ENCODE data around the gene SNAP47.

DNA sequence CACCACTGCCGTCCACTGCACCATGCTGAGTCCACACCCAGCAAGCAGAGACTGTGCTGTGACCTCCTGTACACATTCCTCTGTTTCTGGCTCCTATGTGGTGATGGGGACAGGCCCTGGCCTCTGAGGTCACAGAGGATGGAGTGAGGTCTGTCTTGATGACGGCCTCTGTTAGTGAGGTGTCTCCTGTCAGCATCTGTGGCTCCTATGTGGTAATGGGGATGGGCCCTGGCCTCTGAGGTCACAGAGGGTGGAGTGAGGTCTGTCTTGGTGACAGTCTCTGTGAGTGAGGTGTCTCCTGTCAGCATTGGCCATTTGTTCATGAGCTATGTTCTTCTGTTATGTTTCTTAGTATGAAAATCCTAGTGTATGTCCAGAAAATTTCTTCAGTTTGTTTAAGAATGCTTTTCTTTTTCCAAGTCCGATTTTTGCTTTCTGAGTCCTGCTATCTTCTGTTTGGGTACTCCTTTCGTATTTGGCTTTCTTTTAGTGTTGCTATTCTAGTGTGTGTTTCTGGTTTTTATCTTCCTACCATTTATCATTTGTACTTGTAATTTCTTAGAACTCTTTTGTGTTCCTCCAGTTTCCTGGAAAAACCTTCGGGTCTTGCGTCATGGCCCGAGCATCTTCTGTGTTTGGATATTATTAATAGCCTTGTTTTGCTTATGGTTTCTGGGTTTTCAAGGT lies 13.4 kb downstream of the SNAP47 start:
- TF ChIP-seq, protein P1, sequence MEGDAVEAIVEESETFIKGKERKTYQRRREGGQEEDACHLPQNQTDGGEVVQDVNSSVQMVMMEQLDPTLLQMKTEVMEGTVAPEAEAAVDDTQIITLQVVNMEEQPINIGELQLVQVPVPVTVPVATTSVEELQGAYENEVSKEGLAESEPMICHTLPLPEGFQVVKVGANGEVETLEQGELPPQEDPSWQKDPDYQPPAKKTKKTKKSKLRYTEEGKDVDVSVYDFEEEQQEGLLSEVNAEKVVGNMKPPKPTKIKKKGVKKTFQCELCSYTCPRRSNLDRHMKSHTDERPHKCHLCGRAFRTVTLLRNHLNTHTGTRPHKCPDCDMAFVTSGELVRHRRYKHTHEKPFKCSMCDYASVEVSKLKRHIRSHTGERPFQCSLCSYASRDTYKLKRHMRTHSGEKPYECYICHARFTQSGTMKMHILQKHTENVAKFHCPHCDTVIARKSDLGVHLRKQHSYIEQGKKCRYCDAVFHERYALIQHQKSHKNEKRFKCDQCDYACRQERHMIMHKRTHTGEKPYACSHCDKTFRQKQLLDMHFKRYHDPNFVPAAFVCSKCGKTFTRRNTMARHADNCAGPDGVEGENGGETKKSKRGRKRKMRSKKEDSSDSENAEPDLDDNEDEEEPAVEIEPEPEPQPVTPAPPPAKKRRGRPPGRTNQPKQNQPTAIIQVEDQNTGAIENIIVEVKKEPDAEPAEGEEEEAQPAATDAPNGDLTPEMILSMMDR (IDR thresholded peaks at IDR 0.05; ENCODE audit: poor library complexity) = no peak
- no peak for TF ChIP-seq EZH2 (IDR thresholded peaks at IDR 0.05; ENCODE audit: borderline replicate concordance)
- TF ChIP-seq EZH2phosphoT487 (IDR thresholded peaks at IDR 0.05; ENCODE audit: low read depth, severe bottlenecking, unreplicated experiment) = no peak

Data from hepatocyte (in vitro differentiated cells).